MM.1S (cell line): Measurements from ENCODE around the gene CUEDC2.

Experiments used
- DNase-seq: peaks from one replicate; pipeline ENCODE4 v3.0.0-alpha.2; 2015
- H2AFZ ChIP-seq: fragments of 300-600 bp; sonication (generic); 2 replicates; pipeline ENCODE4 v1.6.0; 2016; ENCODE audit warnings: antibody characterized with exemption, low read length
- H3F3A ChIP-seq: fragments of 300-600 bp; sonication (generic); 2 replicates; pipeline ENCODE4 v1.6.1; 2016; ENCODE audit warnings: mild to moderate bottlenecking, antibody characterized with exemption, low read length, moderate library complexity, mixed read lengths; ENCODE audit not compliant: insufficient read depth
- H3K27ac ChIP-seq: fragments of 300-600 bp; sonication (generic); 2 replicates; pipeline ENCODE4 v1.5.1; 2016; ENCODE audit warnings: mild to moderate bottlenecking, low read length
- H3K27me3 ChIP-seq: fragments of 300-600 bp; sonication (generic); replicated peaks from 2 replicates; pipeline ENCODE4 v1.6.0; 2016; ENCODE audit warnings: low read length; ENCODE audit not compliant: insufficient read depth
- H3K36me3 ChIP-seq: fragments of 300-600 bp; sonication (generic); replicated peaks from 2 replicates; pipeline ENCODE4 v1.6.1; 2016; ENCODE audit warnings: mild to moderate bottlenecking, low read length, mixed read lengths; ENCODE audit not compliant: insufficient read depth
- H3K4me1 ChIP-seq: fragments of 300-600 bp; sonication (generic); 2 replicates; pipeline ENCODE4 v1.6.1; 2016; ENCODE audit warnings: low read length, mixed read lengths
- H3K4me2 ChIP-seq: fragments of 300-600 bp; sonication (generic); 2 replicates; pipeline ENCODE4 v1.6.0; 2016; ENCODE audit warnings: low read depth, low read length
- H3K4me3 ChIP-seq: fragments of 300-600 bp; sonication (generic); 2 replicates; pipeline ENCODE4 v1.5.1; 2016; ENCODE audit warnings: low read length, mixed read lengths
- H3K79me2 ChIP-seq: fragments of 300-600 bp; sonication (generic); 2 replicates; pipeline ENCODE4 v1.6.1; 2016; ENCODE audit warnings: mixed run types, low read length, mixed read lengths
- H3K9ac ChIP-seq: fragments of 300-600 bp; sonication (generic); 2 replicates; pipeline ENCODE4 v1.6.1; 2016; ENCODE audit warnings: low read length, mixed read lengths
- H3K9me2 ChIP-seq: fragments of 300-600 bp; sonication (generic); replicated peaks from 2 replicates; pipeline ENCODE4 v1.6.1; 2016; ENCODE audit warnings: mild to moderate bottlenecking, low read length, mixed read lengths; ENCODE audit not compliant: insufficient read depth
- H3K9me3 ChIP-seq: fragments of 300-600 bp; sonication (generic); replicated peaks from 2 replicates; pipeline ENCODE4 v1.6.1; 2016; ENCODE audit warnings: mild to moderate bottlenecking, low read length, mixed read lengths; ENCODE audit not compliant: insufficient read depth
- H4K20me1 ChIP-seq: fragments of 300-600 bp; sonication (generic); 2 replicates; pipeline ENCODE4 v1.6.1; 2016; ENCODE audit warnings: mild to moderate bottlenecking, low read length, moderate library complexity, mixed read lengths; ENCODE audit not compliant: insufficient read depth
- EZH2 ChIP-seq: fragments of 300-600 bp; sonication (generic); optimal IDR thresholded peaks from 2 replicates; pipeline ENCODE3; 2017; ENCODE audit warnings: low read depth, mild to moderate bottlenecking, antibody characterized with exemption, low read length, mixed read lengths
- EZH2phosphoT487 ChIP-seq: fragments of 300-600 bp; sonication (generic); IDR thresholded peaks from 2 replicates; pipeline ENCODE4 v1.6.1; 2018; ENCODE audit warnings: antibody characterized with exemption, low read length
- TF ChIP-seq, protein P1 (sequence below): fragments of 300-600 bp; sonication (generic); IDR thresholded peaks from 2 replicates; pipeline ENCODE4 v1.5.1; 2016; ENCODE audit warnings: antibody characterized with exemption, low read length, mixed read lengths

Gene CUEDC2

DNA sequence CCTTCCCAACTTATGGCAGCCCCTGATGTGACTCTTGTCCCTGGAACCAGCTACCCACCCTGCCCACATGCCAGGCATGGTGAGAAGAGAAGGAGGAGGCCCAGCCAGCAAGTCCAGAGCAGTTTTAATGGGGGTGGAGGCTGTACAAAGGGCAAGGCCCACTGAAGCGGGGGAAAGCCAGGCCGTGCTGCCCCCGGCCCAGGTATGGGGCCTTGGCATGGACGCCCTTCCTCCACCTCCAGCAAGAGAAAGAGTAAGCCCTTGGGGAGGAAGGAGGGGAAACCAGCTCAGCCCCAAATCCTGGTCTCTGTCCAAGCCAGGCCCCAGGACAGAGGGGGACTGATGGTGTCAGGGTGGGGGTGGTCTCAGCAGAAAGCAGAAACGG, 29.9 kb downstream of the CUEDC2 start:
- peaks cover 11% of the 10 kb centered on the region; the same call in 1 of the 2 replicates for H4K20me1 ChIP-seq
- TF ChIP-seq, protein P1, sequence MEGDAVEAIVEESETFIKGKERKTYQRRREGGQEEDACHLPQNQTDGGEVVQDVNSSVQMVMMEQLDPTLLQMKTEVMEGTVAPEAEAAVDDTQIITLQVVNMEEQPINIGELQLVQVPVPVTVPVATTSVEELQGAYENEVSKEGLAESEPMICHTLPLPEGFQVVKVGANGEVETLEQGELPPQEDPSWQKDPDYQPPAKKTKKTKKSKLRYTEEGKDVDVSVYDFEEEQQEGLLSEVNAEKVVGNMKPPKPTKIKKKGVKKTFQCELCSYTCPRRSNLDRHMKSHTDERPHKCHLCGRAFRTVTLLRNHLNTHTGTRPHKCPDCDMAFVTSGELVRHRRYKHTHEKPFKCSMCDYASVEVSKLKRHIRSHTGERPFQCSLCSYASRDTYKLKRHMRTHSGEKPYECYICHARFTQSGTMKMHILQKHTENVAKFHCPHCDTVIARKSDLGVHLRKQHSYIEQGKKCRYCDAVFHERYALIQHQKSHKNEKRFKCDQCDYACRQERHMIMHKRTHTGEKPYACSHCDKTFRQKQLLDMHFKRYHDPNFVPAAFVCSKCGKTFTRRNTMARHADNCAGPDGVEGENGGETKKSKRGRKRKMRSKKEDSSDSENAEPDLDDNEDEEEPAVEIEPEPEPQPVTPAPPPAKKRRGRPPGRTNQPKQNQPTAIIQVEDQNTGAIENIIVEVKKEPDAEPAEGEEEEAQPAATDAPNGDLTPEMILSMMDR: no peak
- TF ChIP-seq EZH2 (no peak), EZH2phosphoT487 (no peak)
- H2AFZ ChIP-seq: no peak overlapping the region
- no peak overlapping the region for H3K27ac ChIP-seq
- peaks cover 38% of the 10 kb centered on the region for H3F3A ChIP-seq
- peaks cover 6% of the 10 kb centered on the region; the same call in 1 of the 2 replicates for H3K27me3 ChIP-seq
- no peak overlapping the region for H3K9ac ChIP-seq
- H3K4me2 ChIP-seq: no peak overlapping the region
- H3K9me3 ChIP-seq: no peaks in the 10 kb centered on the region
- peaks cover 23% of the 10 kb centered on the region for H3K79me2 ChIP-seq
- H3K36me3 ChIP-seq: peaks cover 14% of the 10 kb centered on the region
- no peak for DNase-seq
- no peaks in the 10 kb centered on the region for H3K9me2 ChIP-seq
- no peak overlapping the region for H3K4me3 ChIP-seq
- peaks cover 17% of the 10 kb centered on the region for H3K4me1 ChIP-seq

DNA sequence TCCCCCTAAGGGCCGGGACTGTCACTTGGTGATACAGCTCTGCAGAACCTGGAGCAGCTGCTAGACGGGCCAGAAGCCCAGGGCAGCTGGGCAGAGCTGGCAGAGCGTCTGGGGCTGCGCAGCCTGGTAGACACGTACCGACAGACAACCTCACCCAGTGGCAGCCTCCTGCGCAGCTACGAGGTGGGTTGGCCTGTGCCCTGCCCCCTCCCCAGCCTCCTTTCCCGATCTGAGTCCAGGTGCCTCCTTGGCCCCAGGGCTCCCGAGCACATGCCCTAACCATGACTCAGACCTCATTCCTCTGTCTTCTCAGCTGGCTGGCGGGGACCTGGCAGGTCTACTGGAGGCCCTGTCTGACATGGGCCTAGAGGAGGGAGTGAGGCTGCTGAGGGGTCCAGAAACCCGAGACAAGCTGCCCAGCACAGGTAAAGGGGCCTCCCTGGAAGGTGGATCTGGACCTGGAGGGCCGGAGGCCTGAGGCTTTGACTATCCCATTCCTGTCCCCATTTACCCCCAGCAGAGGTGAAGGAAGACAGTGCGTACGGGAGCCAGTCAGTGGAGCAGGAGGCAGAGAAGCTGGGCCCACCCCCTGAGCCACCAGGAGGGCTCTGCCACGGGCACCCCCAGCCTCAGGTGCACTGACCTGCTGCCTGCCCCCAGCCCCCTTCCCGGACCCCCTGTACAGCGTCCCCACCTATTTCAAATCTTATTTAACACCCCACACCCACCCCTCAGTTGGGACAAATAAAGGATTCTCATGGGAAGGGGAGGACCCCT, 30.5 kb downstream of the CUEDC2 start:
- H3K9ac ChIP-seq: no peak overlapping the region
- TF ChIP-seq EZH2phosphoT487: no peak
- no peak for TF ChIP-seq EZH2
- TF ChIP-seq, protein P1: no peak
- no peak overlapping the region for H3K4me2 ChIP-seq
- no peak for DNase-seq
- peaks cover 20% of the 10 kb centered on the region for H3K4me1 ChIP-seq
- H2AFZ ChIP-seq: no peak overlapping the region
- H3K79me2 ChIP-seq: peaks cover 28% of the 10 kb centered on the region
- H3K36me3 ChIP-seq: peaks cover 15% of the 10 kb centered on the region
- no peak overlapping the region for H3K4me3 ChIP-seq
- H3K9me2 ChIP-seq: no peaks in the 10 kb centered on the region
- H4K20me1 ChIP-seq: peaks cover 11% of the 10 kb centered on the region; the same call in 1 of the 2 replicates
- peaks cover under 1% of the 10 kb centered on the region; the same call in 1 of the 2 replicates for H3K27me3 ChIP-seq
- H3K27ac ChIP-seq: no peak overlapping the region
- peaks cover 40% of the 10 kb centered on the region for H3F3A ChIP-seq
- no peaks in the 10 kb centered on the region for H3K9me3 ChIP-seq

- peaks cover 11% of the 10 kb centered on the region; the same call in 1 of the 2 replicates for H4K20me1 ChIP-seq
- no peak overlapping the region for H3K9ac ChIP-seq
- no peak overlapping the region for H2AFZ ChIP-seq
- peaks cover 15% of the 10 kb centered on the region for H3K36me3 ChIP-seq
- peaks cover 35% of the 10 kb centered on the region for H3K79me2 ChIP-seq
- no peak for DNase-seq
- no peaks in the 10 kb centered on the region; the same call in 1 of the 2 replicates for H3K27me3 ChIP-seq
- H3K9me2 ChIP-seq: no peaks in the 10 kb centered on the region
- peaks cover 45% of the 10 kb centered on the region for H3F3A ChIP-seq
- no peak overlapping the region for H3K4me3 ChIP-seq
- H3K9me3 ChIP-seq: no peaks in the 10 kb centered on the region
- TF ChIP-seq EZH2phosphoT487 (no peak), EZH2 (no peak)
- TF ChIP-seq, protein P1: no peak
- peaks cover 24% of the 10 kb centered on the region for H3K4me1 ChIP-seq
- no peak overlapping the region for H3K4me2 ChIP-seq
- no peak overlapping the region for H3K27ac ChIP-seq
Measured at GRCh38 chr10:102401342-102401654, 31.1 kb downstream of the CUEDC2 start.
